H1 (cell line): ENCODE measurements around the gene PKM. TPM values are rescaled to one million over a fixed set of nuclear protein-coding genes. Genes with fewer than 3 reads are reported as not detected.

ENCODE experiments used
- CTCF ChIA-PET: fragments of 300-600 bp; sonication (Branson Sonifier 250); formaldehyde crosslinking; loops from one replicate; lab custom pipeline; 2021; ENCODE audit not compliant: partially characterized antibody; lab: Charles Lee
- POLR2A ChIA-PET: fragments of 300-600 bp; sonication (Branson Sonifier 250); formaldehyde crosslinking; loops from one replicate; lab custom pipeline; 2021; ENCODE audit warnings: inconsistent platforms; ENCODE audit not compliant: partially characterized antibody; lab: Charles Lee
- DNase-seq, 2 experiments: peaks; one replicate each; pipeline versions ENCODE4 v3.0.0 to v3.0.0-alpha.2; 2010 to 2022; ENCODE audit warnings: low spot score in 2 of 2, low read depth in 1 of 2, mixed read lengths in 1 of 2
- FAIRE-seq: peaks from 2 replicates; lab custom pipeline; 2011; peaks lifted over from hg19 to GRCh38; lab: Jason Lieb, UNC
- H2AFZ ChIP-seq: 2 replicates; pipeline ENCODE4 v1.8.1; 2012; ENCODE audit warnings: low read length, inconsistent platforms
- H2AK5ac ChIP-seq: 2 replicates; pipeline ENCODE4 v1.6.1; 2013; ENCODE audit warnings: low read depth, low read length
- H2BK120ac ChIP-seq: replicated peaks from 2 replicates; pipeline ENCODE3; 2013; ENCODE audit warnings: low read depth, low read length, inconsistent platforms
- H2BK12ac ChIP-seq: 2 replicates; pipeline ENCODE4 v1.6.1; 2013; ENCODE audit warnings: low read depth, low read length
- H2BK15ac ChIP-seq: 2 replicates; pipeline ENCODE4 v1.6.1; 2013; ENCODE audit warnings: low read length
- H2BK20ac ChIP-seq: 2 replicates; pipeline ENCODE4 v1.6.1; 2013; ENCODE audit warnings: low read length
- H2BK5ac ChIP-seq: 2 replicates; pipeline ENCODE4 v1.6.1; 2013; ENCODE audit warnings: low read depth, low read length
- H3K14ac ChIP-seq: 2 replicates; pipeline ENCODE4 v1.6.1; 2013; ENCODE audit warnings: inconsistent platforms; ENCODE audit not compliant: insufficient read length
- H3K18ac ChIP-seq: 2 replicates; pipeline ENCODE4 v1.6.1; 2013; ENCODE audit warnings: low read length; ENCODE audit errors: extremely low read depth
- H3K23ac ChIP-seq: 2 replicates; pipeline ENCODE4 v1.6.1; 2013; ENCODE audit warnings: inconsistent platforms; ENCODE audit not compliant: insufficient read length
- H3K23me2 ChIP-seq: 2 replicates; pipeline ENCODE4 v1.6.1; 2013; ENCODE audit warnings: low read depth, low read length
- H3K27ac ChIP-seq: 2 replicates; pipeline ENCODE4 v1.6.1; 2011; ENCODE audit warnings: low read depth, low read length, inconsistent platforms
- H3K27me3 ChIP-seq, 4 experiments: replicated peaks in 1 of 4; 1 replicate in 1 of 4; 2 replicates in 3 of 4; pipeline versions ENCODE4 v1.6.1 to v1.8.1; 2011 to 2013; ENCODE audit warnings: low read length in 3 of 4, mild to moderate bottlenecking in 3 of 4, inconsistent platforms in 2 of 4, mixed read lengths in 2 of 4, moderate library complexity in 1 of 4; ENCODE audit not compliant: control insufficient read depth in 3 of 4, insufficient read depth in 3 of 4; ENCODE audit errors: extremely low read depth in 1 of 4
- H3K36me3 ChIP-seq, 4 experiments: 2 replicates each; pipeline versions ENCODE4 v1.6.1 to v1.8.1; 2011 to 2013; ENCODE audit warnings: mild to moderate bottlenecking in 4 of 4, low read length in 3 of 4, moderate library complexity in 2 of 4, control low read depth in 1 of 4, inconsistent platforms in 1 of 4; ENCODE audit not compliant: insufficient read depth in 4 of 4, control insufficient read depth in 2 of 4
- H3K4ac ChIP-seq: replicated peaks from 2 replicates; pipeline ENCODE3; 2013; ENCODE audit warnings: low read length, low read depth, mixed read lengths, inconsistent platforms; ENCODE audit not compliant: insufficient read length
- H3K4me1 ChIP-seq, 4 experiments: replicated peaks in 1 of 4; 1 replicate in 1 of 4; 2 replicates in 3 of 4; pipeline versions ENCODE4 v1.6.1 to v1.8.1; 2011 to 2013; ENCODE audit warnings: low read length in 3 of 4, inconsistent platforms in 2 of 4, mixed read lengths in 1 of 4; ENCODE audit not compliant: insufficient read depth in 4 of 4, control insufficient read depth in 3 of 4
- H3K4me2 ChIP-seq, 2 experiments: 2 replicates each; pipeline versions ENCODE4 v1.6.1 to v1.8.1; 2011 to 2013; ENCODE audit warnings: low read depth in 2 of 2, low read length in 2 of 2, control low read depth in 1 of 2, inconsistent platforms in 1 of 2, mild to moderate bottlenecking in 1 of 2; ENCODE audit not compliant: insufficient read depth in 1 of 2
- H3K4me3 ChIP-seq, 4 experiments: fragments of 200-600, 300-600 bp in 1 of 4; sonication (generic), shearing (Covaris generic), sonication (Bioruptor Twin) in 1 of 4; 2 replicates each; pipeline versions ENCODE4 v1.5.1 to v1.8.1; 2011 to 2016; ENCODE audit warnings: low read length in 4 of 4, low read depth in 3 of 4, control low read depth in 2 of 4, inconsistent platforms in 2 of 4, mild to moderate bottlenecking in 2 of 4, mixed read lengths in 1 of 4, moderate library complexity in 1 of 4; ENCODE audit not compliant: insufficient read depth in 2 of 4; ENCODE audit errors: extremely low read depth in 1 of 4
- H3K56ac ChIP-seq: replicated peaks from 2 replicates; pipeline ENCODE3; 2013; ENCODE audit warnings: low read depth, mild to moderate bottlenecking, mixed read lengths, low read length, inconsistent platforms; ENCODE audit not compliant: insufficient read length
- H3K79me1 ChIP-seq: 2 replicates; pipeline ENCODE4 v1.6.1; 2013; ENCODE audit warnings: low read depth, low read length, control low read depth
- H3K79me2 ChIP-seq, 2 experiments: 2 replicates each; pipeline versions ENCODE4 v1.6.1 to v1.8.1; 2012 to 2013; ENCODE audit warnings: low read length in 2 of 2, mild to moderate bottlenecking in 2 of 2, inconsistent platforms in 1 of 2; ENCODE audit not compliant: insufficient read depth in 2 of 2, control insufficient read depth in 1 of 2
- H3K9ac ChIP-seq, 4 experiments: replicated peaks in 1 of 4; 1 replicate in 1 of 4; 2 replicates in 3 of 4; pipeline versions ENCODE4 v1.6.1 to v1.8.1; 2011 to 2013; ENCODE audit warnings: low read depth in 3 of 4, low read length in 3 of 4, control low read depth in 2 of 4, mild to moderate bottlenecking in 2 of 4, moderate library complexity in 2 of 4, inconsistent platforms in 1 of 4; ENCODE audit errors: extremely low read depth in 1 of 4
- H3K9me3 ChIP-seq, 2 experiments: 2 replicates each; pipeline versions ENCODE4 v1.6.1 to v1.8.1; 2012 to 2013; ENCODE audit warnings: mild to moderate bottlenecking in 2 of 2, moderate library complexity in 2 of 2, control low read depth in 1 of 2, inconsistent platforms in 1 of 2, low read depth in 1 of 2, low read length in 1 of 2, mixed read lengths in 1 of 2; ENCODE audit not compliant: insufficient read depth in 2 of 2
- H4K20me1 ChIP-seq, 2 experiments: replicated peaks in 1 of 2; 2 replicates each; pipeline versions ENCODE3 to v1.8.1; 2011 to 2013; ENCODE audit warnings: inconsistent platforms in 2 of 2, low read length in 2 of 2, mild to moderate bottlenecking in 1 of 2; ENCODE audit not compliant: insufficient read depth in 2 of 2, control insufficient read depth in 1 of 2
- H4K5ac ChIP-seq: 2 replicates; pipeline ENCODE4 v1.6.1; 2013; ENCODE audit warnings: low read length, low read depth, mixed read lengths, inconsistent platforms; ENCODE audit not compliant: insufficient read length
- H4K8ac ChIP-seq: 2 replicates; pipeline ENCODE4 v1.8.0; 2013; ENCODE audit warnings: mild to moderate bottlenecking, moderate library complexity, low read length, inconsistent platforms; ENCODE audit not compliant: insufficient read depth; ENCODE audit errors: extremely low read depth
- H4K91ac ChIP-seq: replicated peaks from 2 replicates; pipeline ENCODE3; 2013; ENCODE audit warnings: low read length, mixed read lengths, inconsistent platforms; ENCODE audit not compliant: insufficient read length
- ASH2L ChIP-seq: fragments of 200-600, 300-600 bp; sonication (generic); IDR thresholded peaks from one replicate; pipeline ENCODE4 v1.7.1; 2017; ENCODE audit warnings: low read length
- BCL11A ChIP-seq, 2 experiments: IDR thresholded peaks; one replicate each; pipeline ENCODE4 v1.6.1; 2011; ENCODE audit warnings: low read depth in 2 of 2, low read length in 2 of 2, mild to moderate bottlenecking in 2 of 2
- EZH2 ChIP-seq: fragments of 200-600 bp; sonication (generic); IDR thresholded peaks from 2 replicates; pipeline ENCODE4 v1.7.1; 2012; ENCODE audit warnings: low read depth, mild to moderate bottlenecking, moderate library complexity, low read length, inconsistent platforms; ENCODE audit not compliant: severe bottlenecking
- GABPA ChIP-seq: IDR thresholded peaks from 2 replicates; pipeline ENCODE4 v1.6.1; 2011; ENCODE audit warnings: mild to moderate bottlenecking, low read length, moderate library complexity, borderline replicate concordance; ENCODE audit not compliant: insufficient read depth
- JUN ChIP-seq: IDR thresholded peaks from 2 replicates; pipeline ENCODE4 v1.6.1; 2011; ENCODE audit warnings: low read depth, mild to moderate bottlenecking, improper control_type of control experiment, low read length
- MAFK ChIP-seq: IDR thresholded peaks from 2 replicates; pipeline ENCODE4 v1.6.1; 2012; ENCODE audit warnings: low read depth, mild to moderate bottlenecking, improper control_type of control experiment, low read length
- PHF8 ChIP-seq: fragments of 200-600 bp; sonication (generic); conservative IDR thresholded peaks from 2 replicates; pipeline ENCODE4 v1.7.1; 2012; ENCODE audit warnings: low read depth, mild to moderate bottlenecking, inconsistent platforms, low read length, moderate library complexity
- SAP30 ChIP-seq: fragments of 300-600 bp; sonication (generic); IDR thresholded peaks from 2 replicates; pipeline ENCODE4 v1.7.1; 2012; ENCODE audit warnings: low read length, moderate library complexity, mild to moderate bottlenecking, inconsistent platforms; ENCODE audit not compliant: insufficient read depth, insufficient replicate concordance
- SIX5 ChIP-seq: IDR thresholded peaks from 2 replicates; pipeline ENCODE4 v1.6.1; 2011; ENCODE audit warnings: mild to moderate bottlenecking, low read depth, low read length
- SP4 ChIP-seq: IDR thresholded peaks from 2 replicates; pipeline ENCODE4 v1.6.1; 2012; ENCODE audit warnings: low read length, inconsistent platforms
- TBP ChIP-seq: IDR thresholded peaks from 2 replicates; pipeline ENCODE4 v1.6.1; 2011; ENCODE audit warnings: low read depth, low read length, improper control_type of control experiment
- TCF12 ChIP-seq: IDR thresholded peaks from 2 replicates; pipeline ENCODE4 v1.6.1; 2011; ENCODE audit warnings: low read depth, mild to moderate bottlenecking, low read length
- ZNF274 ChIP-seq: IDR thresholded peaks from 2 replicates; pipeline ENCODE4 v1.7.0; 2012; ENCODE audit warnings: low read length, borderline replicate concordance; ENCODE audit errors: extremely low read depth
- WGBS, 2 experiments: shearing (Covaris generic) in 1 of 2; methylation state at CpG; one replicate each; pipeline versions ENCODE4 v1.1.6 to v1.1.7; 2013 to 2015; ENCODE audit warnings: low lambda C conversion rate in 2 of 2, mixed read lengths in 2 of 2, inconsistent platforms in 1 of 2, low coverage in 1 of 2, missing lambda C conversion rate in 1 of 2; ENCODE audit not compliant: insufficient replicate concordance in 2 of 2, insufficient coverage in 1 of 2, insufficient read length in 1 of 2; ENCODE audit errors: extremely low coverage in 1 of 2, missing lambda C conversion rate in 1 of 2; 5-methylcytosine and 5-hydroxymethylcytosine counted together
- polyA plus RNA-seq, 7 experiments: library from polyadenylated mRNA; depleted of rRNA in 3 of 7; stranded (reverse) in 5 of 7; unstranded in 2 of 7; fragments of >200 nt in 5 of 7; fragments of 200-250 nt in 2 of 7; gene quantifications; 1 replicate in 5 of 7; 2 replicates in 1 of 7; 4 replicates in 1 of 7; pipeline versions ENCODE4 v1.2.1 to v1.2.3, GENCODE V29; 2011 to 2013; ENCODE audit warnings: missing spikeins in 2 of 7, mixed read lengths in 2 of 7
- total RNA-seq: library from RNA; stranded (reverse); fragmentation: NEBNext Ultra II Directional; extraction: Animal tissue kit (Norgen Biotek cat#: 25700); gene quantifications from 2 replicates; pipeline ENCODE4 v1.2.1, GENCODE V29; 2021

PKM gene
- total and polyA plus RNA-seq, 2 of the 8 experiments (the other 6 are each of a cell fraction or from before 2014, with no cell fraction given) = 780 to 856 TPM

- H2AFZ ChIP-seq = no peak overlapping the region
- no peak overlapping the region for H3K4me3 ChIP-seq
- H3K9me3 ChIP-seq = no peaks in the 10 kb centered on the region
- H3K23ac ChIP-seq = no peak overlapping the region
- no peaks in the 10 kb centered on the region for H3K79me2 ChIP-seq
- no peak overlapping the region for H2BK20ac ChIP-seq
- CTCF ChIA-PET = interaction anchor here (1.3 to 1.5 kb wide), 2 partner anchors 8 to 20 kb away, joined by 6 read pairs; no protein-coding TSS in a partner anchor
- no peak for FAIRE-seq
- no peak overlapping the region for H4K5ac ChIP-seq
- H3K23me2 ChIP-seq = no peaks in the 10 kb centered on the region
- H3K4ac ChIP-seq = no peak overlapping the region
- no peak overlapping the region for H3K27ac ChIP-seq
- no peak overlapping the region for H3K56ac ChIP-seq
- no peak overlapping the region for H3K4me2 ChIP-seq
- 0 out of 2 replicates have a peak overlapping the region, but pooled peaks have one; percentile 9 for H2BK12ac ChIP-seq
- H2BK120ac ChIP-seq = no peak overlapping the region
- no peak overlapping the region for H4K8ac ChIP-seq
- no peak overlapping the region for H2BK15ac ChIP-seq
- H4K20me1 ChIP-seq = no peaks in the 10 kb centered on the region
- no peak overlapping the region for H3K18ac ChIP-seq
- H3K4me1 ChIP-seq = peaks cover 0 to 4% (median 0%) of the 10 kb centered on the region in 4 experiments; a peak in 1 of 7 replicates
- WGBS, 2 experiments = 98% methylated on average over 6 of the region's 6 CpGs; no CpG with 5 or more reads in 1 of the 2 experiments
- no peaks in the 10 kb centered on the region for H3K27me3 ChIP-seq
- no peaks in the 10 kb centered on the region for H3K36me3 ChIP-seq
- peak overlapping the region; percentile 42 for H4K91ac ChIP-seq
- POLR2A ChIA-PET = no interaction called here
- no peak overlapping the region for H2BK5ac ChIP-seq
- H3K79me1 ChIP-seq = no peaks in the 10 kb centered on the region
- H3K9ac ChIP-seq = no peak overlapping the region
- H3K14ac ChIP-seq = no peak overlapping the region
- H2AK5ac ChIP-seq = no peak overlapping the region
- no peak for DNase-seq
- TF ChIP-seq SP4 (no peak), MAFK (no peak), SAP30 (no peak), TBP (no peak), JUN (no peak), TCF12 (no peak), SIX5 (no peak), BCL11A (IDR thresholded peaks at IDR 0.05; ENCODE audit: low read depth in 2 of 2, low read length in 2 of 2) (no peak), ASH2L (no peak), GABPA (no peak), PHF8 (no peak), EZH2 (no peak), ZNF274 (no peak)
Measured at GRCh38 chr15:72176159-72176558, 54.8 kb downstream of the PKM start.
